Measurements from ENCODE around the gene PPP2R5A.

The PPP2R5A gene

DNA sequence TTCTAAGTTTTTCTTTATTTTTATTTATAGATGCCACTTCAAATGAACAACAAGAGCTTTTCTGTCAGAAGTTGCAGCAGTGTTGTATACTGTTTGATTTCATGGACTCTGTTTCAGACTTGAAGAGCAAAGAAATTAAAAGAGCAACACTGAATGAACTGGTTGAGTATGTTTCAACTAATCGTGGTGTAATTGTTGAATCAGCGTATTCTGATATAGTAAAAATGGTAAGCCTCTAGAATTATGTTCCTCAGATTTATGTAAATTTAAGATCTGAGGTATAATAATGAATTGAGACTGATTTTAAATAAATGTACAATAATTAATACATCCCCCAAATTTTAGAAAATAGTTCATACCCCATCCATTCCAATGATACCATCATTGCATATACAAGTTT, 43.9 kb downstream of the PPP2R5A start:
- in situ Hi-C loops (cut with MboI; ENCODE audit: low pct_unique_long_range_greater_than_20kb, low sequenced_read_pairs), result no loop called here
- no peak for DNase-seq

DNA sequence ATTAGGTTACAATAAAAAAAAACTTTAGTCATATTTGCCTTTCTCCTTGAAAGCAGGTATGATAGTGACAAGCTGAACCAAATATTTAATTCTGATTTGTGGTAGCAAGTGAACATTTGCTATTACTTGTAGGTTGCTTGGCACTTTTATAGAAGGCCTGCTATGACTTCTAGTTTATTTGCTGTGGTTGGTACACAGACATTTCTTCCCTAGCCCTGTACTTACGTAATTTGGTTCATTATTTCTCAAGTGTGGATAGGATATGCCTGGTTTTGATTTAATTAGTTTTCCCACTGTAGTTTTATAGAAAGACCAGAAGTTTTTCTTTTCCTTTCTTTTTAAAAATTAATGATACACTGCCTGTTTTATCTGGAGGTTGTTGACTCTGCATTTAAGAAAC, 55.9 kb downstream of the PPP2R5A start:
- no peak for DNase-seq
- in situ Hi-C loops (cut with MboI; ENCODE audit: low pct_unique_long_range_greater_than_20kb, low sequenced_read_pairs), result no loop called here

DNA sequence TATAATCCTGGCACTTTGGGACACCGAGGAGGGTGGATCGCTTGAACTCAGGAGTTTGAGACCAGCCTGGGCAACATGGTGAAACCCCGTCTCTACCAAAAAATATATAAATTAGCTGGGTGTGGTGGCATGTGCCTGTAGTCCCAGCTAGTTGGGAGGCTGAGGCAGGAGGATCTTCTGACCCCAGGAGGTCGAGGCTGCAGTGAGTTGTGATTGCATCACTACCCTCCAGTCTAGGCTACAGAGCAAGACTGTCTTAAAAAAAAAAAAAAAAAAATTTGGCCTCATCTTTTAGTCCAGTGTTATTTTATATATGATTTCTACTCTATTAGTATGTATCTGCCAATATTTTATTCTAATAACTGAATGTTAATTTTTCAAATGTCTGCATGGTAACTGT, 59.7 kb downstream of the PPP2R5A start:
- no peak for DNase-seq
- in situ Hi-C loops (cut with MboI; ENCODE audit: low pct_unique_long_range_greater_than_20kb, low sequenced_read_pairs), result no loop called here

DNA sequence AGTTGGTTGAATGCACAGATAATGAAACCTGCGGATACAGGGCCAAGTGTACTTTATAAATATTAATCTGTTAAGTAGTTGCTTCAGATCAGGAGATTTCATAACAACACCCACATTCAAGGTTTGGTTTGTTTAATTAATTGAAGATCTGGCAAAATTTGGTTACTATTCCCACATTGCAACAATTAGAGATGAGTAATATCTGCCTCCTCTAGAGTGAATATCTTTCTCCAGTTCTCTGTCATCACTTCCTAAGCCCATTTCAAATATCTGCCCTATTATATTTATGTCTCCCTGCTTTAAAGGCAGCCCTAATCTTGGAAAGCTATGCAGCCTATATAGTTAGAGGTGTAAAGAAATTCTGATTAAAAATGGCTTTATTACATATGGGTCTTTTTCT, 61.4 kb downstream of the PPP2R5A start:
- in situ Hi-C loops (cut with MboI; ENCODE audit: low pct_unique_long_range_greater_than_20kb, low sequenced_read_pairs), result no loop called here
- no peak for DNase-seq

DNA sequence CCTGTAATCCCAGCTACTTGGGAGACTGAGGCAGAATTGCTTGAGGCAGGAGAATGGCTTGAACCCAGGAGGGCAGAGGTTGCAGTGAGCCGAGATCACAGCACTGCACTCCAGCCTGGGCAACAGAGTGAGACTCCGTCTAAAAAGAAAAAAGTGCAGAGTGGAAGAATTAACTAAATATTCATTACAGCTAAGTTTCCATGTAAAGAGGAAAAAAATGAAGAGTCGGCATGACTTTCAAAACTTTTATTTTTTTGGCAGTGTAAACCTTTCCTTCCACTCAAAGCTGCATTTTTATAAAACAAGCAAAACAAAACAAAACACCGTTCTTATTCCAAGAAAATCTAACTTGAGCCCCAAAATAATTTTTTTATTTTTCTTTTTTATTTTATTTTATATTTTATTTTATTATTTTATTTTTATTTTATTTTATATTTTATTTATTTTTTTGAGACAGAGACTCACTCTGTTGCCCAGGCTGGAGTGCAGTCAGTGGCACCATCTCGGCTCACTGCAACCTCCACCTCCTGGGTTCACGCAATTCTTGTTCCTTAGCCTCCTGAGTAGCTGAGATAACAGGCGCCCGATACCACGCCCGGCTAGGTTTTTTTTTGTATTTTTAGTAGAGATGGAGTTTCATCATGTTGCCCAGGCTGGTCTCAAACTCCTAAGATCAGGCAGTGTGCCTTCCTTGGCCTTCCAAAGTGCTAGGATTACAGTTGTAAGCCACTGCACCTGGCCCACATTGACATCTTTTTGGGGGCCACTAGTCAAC, 66.6 kb downstream of the PPP2R5A start:
- in situ Hi-C loops (cut with MboI; ENCODE audit: low pct_unique_long_range_greater_than_20kb, low sequenced_read_pairs), result loop anchor here (25.0 kb wide), 1 partner anchor 664 kb away; the partner anchor contains the start of gene NEK2

DNA sequence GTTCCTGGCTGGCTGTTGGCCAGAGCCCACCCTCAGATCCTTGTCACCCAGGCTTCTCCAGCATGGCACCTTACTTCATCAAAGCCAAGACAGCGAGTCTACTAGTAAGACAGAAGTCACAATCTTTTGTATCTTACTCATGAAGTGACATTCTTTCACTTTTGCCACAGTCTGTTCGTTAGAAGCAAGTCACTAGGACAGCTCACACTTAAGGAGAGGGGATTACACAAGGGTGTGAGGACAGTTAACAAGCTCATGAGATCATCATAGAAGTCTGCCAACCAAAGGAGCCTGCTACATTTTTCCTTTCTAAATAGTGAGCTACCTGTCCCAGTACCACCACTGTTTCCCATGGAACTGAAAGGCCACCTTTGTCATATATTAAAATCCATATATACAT, 68.0 kb downstream of the PPP2R5A start:
- DNase-seq, result no peak
- in situ Hi-C loops (cut with MboI; ENCODE audit: low pct_unique_long_range_greater_than_20kb, low sequenced_read_pairs), result loop anchor here (25.0 kb wide), 1 partner anchor 666 kb away; the partner anchor contains the start of gene NEK2

More for the DNA sequence above, 66.6 kb downstream of the PPP2R5A start:
- no peak for DNase-seq

DNA sequence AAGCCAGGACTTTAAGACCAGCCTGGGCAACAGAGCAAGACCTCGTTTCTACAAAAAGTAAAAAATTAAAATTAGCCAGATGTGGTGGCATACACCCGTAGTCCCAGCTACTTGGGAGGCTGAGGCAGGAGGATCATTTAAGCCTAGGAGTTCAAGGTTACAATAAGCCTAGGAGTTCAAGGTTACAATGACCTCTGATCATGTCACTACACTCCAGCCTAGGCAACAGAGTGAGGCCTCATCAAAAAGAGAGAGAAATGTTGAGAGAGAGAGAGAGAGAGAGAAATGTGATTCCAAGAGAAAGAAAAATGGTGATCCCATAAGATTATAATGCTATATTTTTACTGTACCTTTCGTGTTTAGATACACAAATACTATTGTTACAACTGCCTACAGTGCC, 69.3 kb downstream of the PPP2R5A start:
- in situ Hi-C loops (cut with MboI; ENCODE audit: low pct_unique_long_range_greater_than_20kb, low sequenced_read_pairs), result loop anchor here (25.0 kb wide), 1 partner anchor 667 kb away; the partner anchor contains the start of gene NEK2
- no peak for DNase-seq

DNA sequence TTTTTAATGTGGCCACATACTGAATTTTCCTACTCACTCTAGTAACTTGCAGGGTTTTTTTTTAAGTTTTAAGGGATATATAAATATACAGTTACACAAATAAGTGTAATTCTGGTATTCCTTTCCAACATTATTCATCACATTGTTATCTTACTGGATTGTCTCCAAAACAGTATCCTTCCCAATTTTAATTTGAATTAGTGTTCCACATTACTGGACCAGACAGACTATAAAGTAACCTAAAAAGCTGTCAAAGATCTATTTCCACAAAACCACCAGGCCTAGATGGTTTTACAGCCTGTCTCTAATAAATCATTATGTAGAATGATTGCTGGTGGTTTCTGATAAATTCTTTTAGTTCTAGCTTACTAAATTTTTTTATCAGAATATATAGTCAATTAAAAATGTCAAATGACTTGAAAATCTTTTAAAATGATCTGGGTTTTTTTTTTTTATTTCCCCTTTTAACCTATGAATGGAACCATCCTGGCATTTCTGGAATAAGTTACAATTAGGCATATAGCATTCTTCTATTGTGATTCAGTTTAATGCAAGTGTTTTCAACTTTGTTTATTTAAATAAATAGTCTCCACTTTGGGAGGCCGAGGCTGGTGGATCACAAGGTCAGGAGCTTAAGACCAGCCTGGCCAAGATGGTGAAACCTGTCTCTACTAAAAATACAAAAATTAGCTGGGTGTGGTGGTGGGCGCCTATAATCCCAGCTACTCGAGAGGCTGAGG, 70.2 kb downstream of the PPP2R5A start:
- in situ Hi-C loops (cut with MboI; ENCODE audit: low pct_unique_long_range_greater_than_20kb, low sequenced_read_pairs), result loop anchor here (25.0 kb wide), 1 partner anchor 668 kb away; the partner anchor contains the start of gene NEK2
- DNase-seq, result no peak

DNA sequence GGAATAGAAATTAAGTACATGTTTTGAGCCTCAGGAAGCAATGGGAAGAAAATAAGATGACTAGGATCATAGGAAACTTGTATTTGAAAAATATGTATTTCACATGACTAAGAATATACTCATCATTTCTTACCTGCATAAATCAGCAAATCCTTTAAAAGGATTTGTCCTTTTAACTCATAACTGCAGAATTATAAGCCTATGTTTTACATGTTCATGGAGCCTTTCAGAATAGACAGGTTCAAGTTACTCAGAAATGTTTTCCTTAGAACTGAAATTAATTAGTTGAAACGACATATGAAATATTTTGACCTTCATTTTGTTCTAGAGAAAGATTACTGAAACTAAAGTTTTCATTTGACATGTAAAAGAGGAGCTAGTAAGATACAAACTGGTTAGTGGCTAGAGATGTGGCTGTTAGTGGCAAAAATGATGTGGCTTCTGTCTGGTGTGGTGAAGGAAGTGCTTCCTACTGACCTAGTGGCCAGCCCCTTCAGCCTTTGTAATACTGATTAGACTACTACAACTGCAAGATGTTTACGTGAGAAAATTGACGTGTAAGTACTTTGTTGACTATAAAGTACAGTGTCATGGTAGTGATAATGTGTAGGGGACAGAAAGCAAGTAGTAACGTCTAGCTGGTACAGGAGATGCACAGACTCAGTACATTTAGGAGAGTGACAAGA, 74.7 kb downstream of the PPP2R5A start:
- in situ Hi-C loops (cut with MboI; ENCODE audit: low pct_unique_long_range_greater_than_20kb, low sequenced_read_pairs), result loop anchor here (25.0 kb wide), 1 partner anchor 673 kb away; the partner anchor contains the start of gene NEK2
- DNase-seq, result no peak

DNA sequence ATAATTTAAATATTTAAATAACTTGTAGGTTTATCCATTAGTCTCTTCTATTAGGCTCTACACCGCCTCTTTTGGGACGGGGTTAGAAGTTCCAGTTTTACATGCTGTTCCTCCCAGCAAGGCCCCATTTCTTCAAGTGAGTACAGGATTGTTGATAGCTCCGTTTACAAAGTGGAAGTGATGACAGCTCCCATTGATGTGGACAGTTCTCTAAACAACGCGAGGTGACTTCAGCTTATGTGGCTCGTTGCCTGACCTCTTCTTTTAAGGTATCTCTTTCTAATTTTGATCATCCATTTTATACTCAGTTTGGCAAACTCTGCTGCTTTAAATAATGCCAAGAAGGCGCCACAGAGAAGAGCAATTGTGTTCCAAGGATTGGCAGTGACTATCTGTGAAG, 79.8 kb downstream of the PPP2R5A start:
- in situ Hi-C loops (cut with MboI; ENCODE audit: low pct_unique_long_range_greater_than_20kb, low sequenced_read_pairs), result loop anchor here (25.0 kb wide), 1 partner anchor 678 kb away; the partner anchor contains the start of gene NEK2
- DNase-seq, result no peak

DNA sequence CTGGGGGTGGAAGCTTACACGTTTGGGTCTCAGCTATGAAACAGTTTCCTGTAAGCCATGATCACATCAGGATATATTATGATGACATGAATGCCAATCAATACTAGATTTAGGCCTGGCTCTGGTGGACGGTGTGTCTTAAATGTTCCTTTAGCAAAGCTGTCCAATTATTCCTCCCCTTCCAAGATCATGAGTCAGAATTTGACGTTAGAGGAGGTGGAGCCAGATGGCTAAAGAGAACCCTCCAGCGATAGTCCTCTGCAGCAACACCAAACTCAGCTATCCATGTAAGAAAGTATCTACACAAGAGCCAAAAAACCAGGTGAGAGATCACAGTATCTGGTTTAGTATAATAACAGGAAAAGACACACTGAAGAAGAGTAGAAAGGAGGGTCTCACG, 81.7 kb downstream of the PPP2R5A start:
- no peak for DNase-seq
- in situ Hi-C loops (cut with MboI; ENCODE audit: low pct_unique_long_range_greater_than_20kb, low sequenced_read_pairs), result loop anchor here (25.0 kb wide), 1 partner anchor 680 kb away; the partner anchor contains the start of gene NEK2

DNA sequence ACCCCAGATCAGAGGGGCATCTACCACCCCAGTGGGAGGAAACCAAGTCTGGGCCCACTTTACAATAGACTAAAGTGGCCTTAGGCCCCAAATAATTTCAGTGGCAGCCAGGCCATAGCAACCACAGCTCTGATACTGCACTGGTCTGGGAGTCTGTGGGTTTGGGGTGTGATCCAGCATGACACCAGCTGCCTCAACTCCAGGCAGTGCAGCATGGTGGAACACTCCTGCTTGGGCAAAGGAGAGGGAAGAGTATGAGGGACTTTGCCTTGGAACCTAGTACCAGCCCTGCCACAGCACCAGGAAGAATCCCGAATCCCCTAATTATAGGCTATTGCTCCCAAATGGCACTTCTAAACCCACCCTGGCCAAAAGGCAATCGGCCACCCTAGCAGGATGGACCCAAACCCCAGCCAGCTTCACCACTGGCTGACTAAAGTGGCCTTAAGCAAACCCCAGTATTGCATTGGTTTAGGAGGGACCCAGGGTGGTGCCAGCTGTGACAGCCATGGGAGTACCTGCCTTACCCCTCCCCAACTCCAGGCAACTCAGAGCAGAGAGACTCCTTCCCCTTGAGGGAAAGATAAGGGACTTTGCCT, 82.4 kb downstream of the PPP2R5A start:
- in situ Hi-C loops (cut with MboI; ENCODE audit: low pct_unique_long_range_greater_than_20kb, low sequenced_read_pairs), result loop anchor here (25.0 kb wide), 1 partner anchor 680 kb away; the partner anchor contains the start of gene NEK2
- no peak for DNase-seq

DNA sequence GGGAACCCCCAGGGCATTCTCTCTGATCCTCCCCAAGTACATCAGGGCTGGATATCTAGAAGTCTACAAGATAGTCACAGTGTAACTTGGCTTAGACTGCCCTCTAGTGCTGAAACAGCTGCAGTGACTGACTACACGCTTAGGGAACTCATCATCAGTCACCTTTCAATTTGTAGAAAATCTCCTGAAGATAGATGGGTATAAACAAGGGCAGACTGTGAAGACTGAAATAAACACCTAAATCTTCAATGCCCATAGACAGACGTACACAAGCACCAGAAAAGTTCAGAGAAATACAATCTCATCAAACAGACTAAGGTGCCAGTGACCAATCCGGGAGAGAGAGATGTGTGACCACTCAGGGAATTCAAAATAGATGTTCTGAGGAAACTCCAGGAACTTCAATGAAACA, 82.9 kb downstream of the PPP2R5A start:
- DNase-seq, result peak; percentile 74

DNA sequence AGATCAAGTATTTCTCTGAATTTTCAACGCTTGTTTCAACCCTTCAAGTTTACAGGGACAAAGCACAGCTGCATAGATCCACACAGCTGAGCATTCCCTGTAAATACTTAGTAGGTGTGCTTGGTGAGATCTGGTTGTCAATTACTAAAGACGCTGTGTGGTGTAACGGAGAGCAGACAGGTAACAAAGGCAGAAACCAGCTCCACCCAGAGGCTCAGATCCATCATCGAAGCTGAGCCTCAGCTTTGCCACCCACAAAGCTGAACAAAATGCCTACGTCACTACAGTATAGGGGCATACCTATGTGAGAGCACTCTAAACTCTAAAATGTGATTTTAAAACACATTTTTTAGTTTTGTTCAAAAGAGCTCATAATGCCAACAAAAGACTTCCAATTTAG, 90.8 kb downstream of the PPP2R5A start:
- in situ Hi-C loops (cut with MboI; ENCODE audit: low pct_unique_long_range_greater_than_20kb, low sequenced_read_pairs), result no loop called here
- DNase-seq, result no peak

More for the DNA sequence above, 82.9 kb downstream of the PPP2R5A start:
- in situ Hi-C loops (cut with MboI; ENCODE audit: low pct_unique_long_range_greater_than_20kb, low sequenced_read_pairs), result loop anchor here (25.0 kb wide), 1 partner anchor 681 kb away; the partner anchor contains the start of gene NEK2

DNA sequence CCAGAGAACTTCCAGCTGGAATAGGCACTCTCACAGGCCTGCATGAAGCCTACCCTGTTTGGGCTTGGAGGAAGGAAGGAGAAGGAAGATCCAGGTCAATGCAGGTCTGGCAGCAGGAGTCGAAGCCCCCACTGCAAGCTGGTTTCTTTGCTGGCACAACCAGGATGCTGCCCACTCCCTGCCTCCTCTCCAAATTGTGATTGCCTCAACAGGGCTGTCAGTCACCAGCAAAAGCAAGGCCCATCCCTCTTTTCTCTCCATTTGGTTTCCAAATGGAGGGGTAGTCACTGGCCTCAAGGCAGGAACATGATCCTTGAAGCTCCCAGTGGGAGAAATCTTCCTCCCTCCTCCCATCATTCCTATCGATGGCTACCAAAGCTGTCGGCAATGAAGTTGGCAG, 92.4 kb downstream of the PPP2R5A start:
- DNase-seq, result no peak

DNA sequence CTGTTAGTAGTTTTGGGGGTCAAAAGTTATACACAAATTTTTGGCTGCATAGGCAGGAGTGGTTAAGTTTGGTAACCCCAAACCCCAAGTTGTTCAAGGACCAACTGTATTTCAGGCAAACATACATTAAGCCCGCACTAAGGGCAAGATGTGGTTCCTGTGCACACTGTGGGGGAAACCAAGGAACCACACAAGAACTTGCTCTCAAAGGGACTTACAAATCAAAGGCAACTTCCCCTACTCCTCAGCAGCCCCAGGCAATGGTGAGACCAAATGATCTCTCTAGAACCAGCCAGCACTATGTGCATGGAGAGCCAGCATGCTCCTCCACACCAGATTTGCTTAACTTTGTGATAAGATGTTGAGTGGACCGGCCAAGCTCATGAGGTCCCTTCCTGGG, 94.2 kb downstream of the PPP2R5A start:
- in situ Hi-C loops (cut with MboI; ENCODE audit: low pct_unique_long_range_greater_than_20kb, low sequenced_read_pairs), result no loop called here
- DNase-seq, result no peak

More for the DNA sequence above, 92.4 kb downstream of the PPP2R5A start:
- in situ Hi-C loops (cut with MboI; ENCODE audit: low pct_unique_long_range_greater_than_20kb, low sequenced_read_pairs), result no loop called here

DNA sequence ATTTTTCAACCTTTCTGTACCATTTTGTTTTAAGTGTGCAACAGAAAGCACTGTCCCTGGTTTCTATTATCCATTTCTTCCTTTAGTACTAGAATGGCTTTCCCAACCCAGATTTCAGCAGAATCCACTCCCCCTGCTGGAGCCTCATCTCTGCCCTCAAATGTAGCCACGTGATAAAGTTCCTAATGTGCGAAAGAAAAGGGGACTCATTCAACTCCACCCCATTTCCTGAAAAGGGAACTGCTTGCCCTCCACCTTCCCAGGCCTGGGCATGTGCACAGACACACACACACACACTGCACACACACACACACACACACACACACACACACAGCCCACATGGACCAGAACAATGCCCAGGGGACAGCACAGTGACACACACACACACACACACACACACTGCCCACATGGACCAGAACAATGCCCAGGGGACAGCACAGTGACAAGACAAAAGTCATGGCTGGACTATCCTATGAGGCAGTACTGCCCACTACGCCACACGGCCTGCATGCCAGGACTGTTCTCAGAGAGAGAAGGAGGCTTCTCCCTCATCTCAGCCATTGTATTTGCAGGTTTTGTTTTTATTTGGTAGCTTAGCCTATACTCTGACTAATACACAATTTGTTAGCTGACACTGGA, 96.3 kb downstream of the PPP2R5A start:
- in situ Hi-C loops (cut with MboI; ENCODE audit: low pct_unique_long_range_greater_than_20kb, low sequenced_read_pairs), result no loop called here
- no peak for DNase-seq

DNA sequence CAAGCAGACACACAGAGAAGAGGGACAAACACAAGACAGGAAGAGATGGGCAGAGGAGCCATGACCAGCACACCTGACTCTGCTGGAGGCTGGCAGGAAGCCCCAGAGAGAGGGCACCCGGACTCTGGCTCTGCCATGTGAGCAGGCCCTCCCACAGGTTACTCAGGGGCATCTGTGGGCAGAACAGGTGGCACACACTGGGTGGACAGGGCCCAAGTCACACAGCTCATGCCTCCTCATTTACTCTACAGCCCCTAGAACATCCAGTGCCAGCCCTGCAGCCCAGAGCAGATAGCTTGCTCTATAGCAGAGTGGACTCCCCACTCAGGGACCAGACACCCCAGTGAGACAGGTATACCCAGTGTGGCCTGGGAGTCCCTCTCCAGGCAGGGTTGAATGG, 100.8 kb downstream of the PPP2R5A start:
- no peak for DNase-seq
- in situ Hi-C loops (cut with MboI; ENCODE audit: low pct_unique_long_range_greater_than_20kb, low sequenced_read_pairs), result no loop called here
